ENCODE data around the gene ACP6. TPM values are rescaled to one million over a fixed set of nuclear protein-coding genes. Genes with fewer than 3 reads are reported as not detected.

ACP6 gene
- total and polyA plus RNA-seq, 2 of the 13 experiments (the other 11 are each of a cell fraction or from before 2014, with no cell fraction given), result 18.1 to 33.7 TPM

- TF ChIP-seq HMGXB4 (CRISPR knock-in tag; IDR thresholded peaks at IDR 0.05; ENCODE audit: borderline replicate concordance in 1 of 2, low read depth in 1 of 2) (peak; percentile 31 to 60; a peak in 1 of 4 replicates), WIZ (CRISPR knock-in tag; IDR thresholded peaks at IDR 0.05) (0 out of 2 replicates have a peak, but pooled peaks have one; percentile 6), ZNF547 (CRISPR knock-in tag; IDR thresholded peaks at IDR 0.05) (peak; percentile 35; the same call in 1 of the 2 replicates), POLR2G (IDR thresholded peaks at IDR 0.05; ENCODE audit: low read depth, low read length) (peak; percentile 89), THAP11 (CRISPR knock-in tag; IDR thresholded peaks at IDR 0.05) (peak; percentile 98), ZNF788 (CRISPR knock-in tag; IDR thresholded peaks at IDR 0.05; ENCODE audit: borderline replicate concordance) (peak; percentile 7; the same call in 1 of the 2 replicates), ARID2 (CRISPR knock-in tag; IDR thresholded peaks at IDR 0.05; ENCODE audit: borderline replicate concordance) (no peak), KLF11 (CRISPR knock-in tag; IDR thresholded peaks at IDR 0.05) (peak; percentile 15; the same call in 1 of the 2 replicates), RBAK (CRISPR knock-in tag; IDR thresholded peaks at IDR 0.05) (no peak), KLF13 (CRISPR knock-in tag; IDR thresholded peaks at IDR 0.05) (no peak), KLF6 (CRISPR knock-in tag; IDR thresholded peaks at IDR 0.05) (0 out of 2 replicates have a peak, but pooled peaks have one; percentile 35), LCORL (IDR thresholded peaks at IDR 0.05) (no peak), LCORL (CRISPR knock-in tag; IDR thresholded peaks at IDR 0.05) (peak; percentile 88), POGK (CRISPR knock-in tag; conservative IDR thresholded peaks at IDR 0.05) (peak; percentile 61), ARID5B (CRISPR knock-in tag; IDR thresholded peaks at IDR 0.05) (peak; percentile 40; the same call in 1 of the 2 replicates), ZNF709 (CRISPR knock-in tag; IDR thresholded peaks at IDR 0.05) (peak; percentile 8; the same call in 1 of the 2 replicates), ARNT2 (CRISPR knock-in tag; IDR thresholded peaks at IDR 0.05; ENCODE audit: low read depth) (0 out of 2 replicates have a peak, but pooled peaks have one; percentile 13), MED1 (CRISPR knock-in tag; IDR thresholded peaks at IDR 0.05) (peak; percentile 39; the same call in 1 of the 2 replicates), KAT8 (CRISPR knock-in tag; IDR thresholded peaks at IDR 0.05) (0 out of 2 replicates have a peak, but pooled peaks have one; percentile 39), POLR2AphosphoS5 (IDR thresholded peaks at IDR 0.05; ENCODE audit: low read depth, low read length) (peak; percentile 91), JARID2 (CRISPR knock-in tag; IDR thresholded peaks at IDR 0.05; ENCODE audit: insufficient replicate concordance) (no peak), ZNF777 (CRISPR knock-in tag; IDR thresholded peaks at IDR 0.05) (peak; percentile 66; the same call in 1 of the 2 replicates), CAMTA2 (CRISPR knock-in tag; IDR thresholded peaks at IDR 0.05; ENCODE audit: borderline replicate concordance) (peak; percentile 78; the same call in 1 of the 2 replicates), ELF3 (CRISPR knock-in tag; IDR thresholded peaks at IDR 0.05) (peak; percentile 36; the same call in 1 of the 2 replicates)
These were observed at the start of gene ACP6 (continued) for GRCh38 chr1:147670319-147671001.
